ENCODE measurements around the gene BLOC1S4.
"Not testable (repeated sequence)": the region's sequence is repeated elsewhere in the genome, so short reads cannot be mapped to it uniquely, and the experiment has no call there.

BLOC1S4 gene

GRCh38 chr4:6716018-6716911, at the start of gene BLOC1S4:
BLOC1S4 (plus strand) TSS chr4:6716174; CDS start chr4:6716210, 36 bp downstream.
- DNase-seq, result peak; percentile 64

- DNase-seq, result no peak
These were observed 47.6 kb upstream of the BLOC1S4 start for GRCh38 chr4:6668391-6668790.

GRCh38 chr4:6671648-6672047, 44.3 kb upstream of the BLOC1S4 start:
- DNase-seq, result no peak

- DNase-seq, result no peak
These were observed 43.8 kb upstream of the BLOC1S4 start for GRCh38 chr4:6672131-6672530.

GRCh38 chr4:6672541-6673190, 43.3 kb upstream of the BLOC1S4 start:
- DNase-seq, result not testable (repeated sequence)

- not testable (repeated sequence) for DNase-seq
These were observed 42.7 kb upstream of the BLOC1S4 start for GRCh38 chr4:6673191-6673659.

- DNase-seq, result peak; percentile 77
These were observed 42.1 kb upstream of the BLOC1S4 start for GRCh38 chr4:6673660-6674499.

- no peak for DNase-seq
These were observed 41.3 kb upstream of the BLOC1S4 start for GRCh38 chr4:6674500-6675149.

- no peak for DNase-seq
These were observed 39.0 kb upstream of the BLOC1S4 start for GRCh38 chr4:6676722-6677558.

GRCh38 chr4:6680372-6681034, 35.5 kb upstream of the BLOC1S4 start:
- DNase-seq, result no peak

GRCh38 chr4:6681191-6681590, 34.8 kb upstream of the BLOC1S4 start:
- no peak for DNase-seq

- DNase-seq, result no peak
These were observed 32.9 kb upstream of the BLOC1S4 start for GRCh38 chr4:6682862-6683590.

GRCh38 chr4:6684656-6685055, 31.3 kb upstream of the BLOC1S4 start:
- DNase-seq, result no peak

GRCh38 chr4:6686104-6686787, 29.7 kb upstream of the BLOC1S4 start:
- no peak for DNase-seq

- no peak for DNase-seq
These were observed 27.8 kb upstream of the BLOC1S4 start for GRCh38 chr4:6687947-6688878.

GRCh38 chr4:6688879-6689505, 27.0 kb upstream of the BLOC1S4 start:
- DNase-seq, result no peak

- no peak for DNase-seq
These were observed 26.4 kb upstream of the BLOC1S4 start for GRCh38 chr4:6689506-6689960.

GRCh38 chr4:6692379-6692778, 23.6 kb upstream of the BLOC1S4 start:
- no peak for DNase-seq

Data from DMS 273 treated with DMSO at 0.1 percent for 48 hours (cell line).